GM12878 (cell line): Measurements from ENCODE around the gene ZBTB14. TPM values are rescaled to one million over a fixed set of nuclear protein-coding genes. Genes with fewer than 3 reads are reported as not detected.

Experiments
- ATF7 ChIP-seq: fragments of 450-650 bp; IDR thresholded peaks from 2 replicates; pipeline ENCODE4 v1.6.1; 2016; ENCODE audit warnings: low read depth, mild to moderate bottlenecking
- BACH1 ChIP-seq: fragments of 450-650 bp; IDR thresholded peaks from 2 replicates; pipeline ENCODE4 v1.6.1; 2017; ENCODE audit warnings: mild to moderate bottlenecking, borderline replicate concordance
- BHLHE40 ChIP-seq, 2 experiments: fragments of 450-650 bp in 1 of 2; IDR thresholded peaks; 2 replicates each; pipeline ENCODE4 v1.6.1; 2011 to 2017; ENCODE audit warnings: low read depth in 2 of 2, borderline replicate concordance in 1 of 2, improper control_type of control experiment in 1 of 2, low read length in 1 of 2, mild to moderate bottlenecking in 1 of 2
- DPF2 ChIP-seq: fragments of 450-650 bp; IDR thresholded peaks from 2 replicates; pipeline ENCODE4 v1.6.1; 2017; ENCODE audit warnings: mild to moderate bottlenecking
- EGR1 ChIP-seq, 2 experiments: IDR thresholded peaks; 1 replicate in 1 of 2; 2 replicates in 1 of 2; pipeline ENCODE4 v1.6.1; 2011 to 2012; ENCODE audit warnings: low read depth in 2 of 2, low read length in 2 of 2, borderline replicate concordance in 1 of 2, mild to moderate bottlenecking in 1 of 2, moderate library complexity in 1 of 2
- ESRRA ChIP-seq: IDR thresholded peaks from 2 replicates; pipeline ENCODE4 v1.6.1; 2012; ENCODE audit warnings: mild to moderate bottlenecking, low read length, improper control_type of control experiment
- KLF5 ChIP-seq: fragments of 450-650 bp; IDR thresholded peaks from 2 replicates; pipeline ENCODE4 v1.6.1; 2014; ENCODE audit warnings: mild to moderate bottlenecking; ENCODE audit not compliant: partially characterized antibody
- LARP7 ChIP-seq: fragments of 450-650 bp; IDR thresholded peaks from 2 replicates; pipeline ENCODE4 v1.6.1; 2017; ENCODE audit warnings: mild to moderate bottlenecking
- NBN ChIP-seq: fragments of 450-650 bp; IDR thresholded peaks from 2 replicates; pipeline ENCODE4 v1.6.1; 2016
- POU2F2 ChIP-seq: IDR thresholded peaks from 3 replicates; pipeline ENCODE4 v1.6.1; 2011; ENCODE audit warnings: low read depth, mild to moderate bottlenecking, low read length, borderline replicate concordance
- RUNX3 ChIP-seq: IDR thresholded peaks from 2 replicates; pipeline ENCODE4 v1.6.1; 2012; ENCODE audit warnings: low read length, inconsistent platforms
- SMC3 ChIP-seq: IDR thresholded peaks from 2 replicates; pipeline ENCODE4 v1.6.1; 2011; ENCODE audit warnings: low read length, improper control_type of control experiment, borderline replicate concordance
- TARDBP ChIP-seq: IDR thresholded peaks from 2 replicates; pipeline ENCODE4 v1.6.1; 2016; ENCODE audit warnings: borderline replicate concordance
- polyA plus RNA-seq, 11 experiments: library from polyadenylated mRNA; depleted of rRNA in 4 of 11; unstranded in 6 of 11; stranded (reverse) in 5 of 11; fragments of >200 nt; fragmentation: Nextera tagmentation in 4 of 11; fragmentation: Illumina TruSeq in 1 of 11; extraction: Ambion mirVana in 4 of 11; extraction: Trizol in 1 of 11; gene quantifications; 1 replicate in 1 of 11; 2 replicates in 10 of 11; pipeline versions ENCODE4 v1.2.1 to v1.2.3, GENCODE V29; 2011 to 2016; ENCODE audit warnings: inconsistent platforms in 2 of 11, missing spikeins in 2 of 11, low read depth in 1 of 11
- total RNA-seq, 4 experiments: library from RNA; depleted of rRNA in 3 of 4; stranded (reverse); fragments of >200 nt in 3 of 4; fragmentation: Illumina TruSeq in 1 of 4; extraction: Trizol in 1 of 4; gene quantifications; 2 replicates each; pipeline versions ENCODE4 v1.2.1 to v1.2.3, GENCODE V29; 2013 to 2021
- TF ChIP-seq, protein P1 (sequence below): IDR thresholded peaks from 2 replicates; pipeline ENCODE4 v1.6.1; 2012; ENCODE audit warnings: low read depth, low read length, improper control_type of control experiment
- TF ChIP-seq, protein P2 (sequence below): fragments of 450-650 bp; conservative IDR thresholded peaks from 2 replicates; pipeline ENCODE4 v1.6.1; 2017; ENCODE audit warnings: mild to moderate bottlenecking, moderate library complexity

ZBTB14 gene
- total and polyA plus RNA-seq, 10 of the 15 experiments (the other 5 are each of a cell fraction or from before 2014, with no cell fraction given) = 4.4 to 21.2 (median 11.1) TPM

DNA sequence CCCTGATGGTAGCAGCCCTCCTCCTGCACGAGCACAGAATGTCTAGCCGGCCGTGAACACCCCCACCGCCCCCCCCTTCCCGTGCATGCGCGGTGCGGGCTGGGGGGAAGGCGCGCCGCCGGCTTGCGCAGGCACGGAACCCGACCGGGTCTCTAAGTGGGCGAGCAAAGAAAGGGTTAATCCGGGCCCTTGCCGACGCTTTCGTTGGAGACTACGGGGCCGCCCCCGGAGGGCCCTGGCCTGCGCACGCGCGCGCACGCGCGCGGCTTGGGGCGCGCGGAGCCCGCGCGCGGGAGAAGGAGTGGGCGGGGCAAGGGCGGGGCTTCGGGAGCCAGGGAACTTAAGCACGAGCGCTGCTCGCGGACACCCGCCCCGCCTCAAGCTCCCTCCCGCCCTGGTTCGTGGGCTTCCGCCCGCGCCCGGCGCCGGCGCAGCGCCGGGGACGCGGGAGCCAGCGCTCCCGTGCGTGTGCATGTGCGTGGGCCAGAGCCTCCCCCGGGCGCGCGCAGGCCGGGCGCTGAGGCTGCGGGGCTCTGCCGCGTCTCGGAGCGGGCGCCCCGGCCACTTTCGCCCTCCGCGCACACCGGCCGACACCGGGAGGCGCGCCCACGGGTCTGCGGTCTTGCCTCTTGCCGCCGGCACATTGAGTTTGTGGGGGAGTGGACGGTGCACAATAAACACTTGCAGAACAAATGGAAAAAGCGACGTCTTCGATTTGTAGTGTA is 617 bp upstream of the ZBTB14 start (continued):
- TF ChIP-seq, protein P1, sequence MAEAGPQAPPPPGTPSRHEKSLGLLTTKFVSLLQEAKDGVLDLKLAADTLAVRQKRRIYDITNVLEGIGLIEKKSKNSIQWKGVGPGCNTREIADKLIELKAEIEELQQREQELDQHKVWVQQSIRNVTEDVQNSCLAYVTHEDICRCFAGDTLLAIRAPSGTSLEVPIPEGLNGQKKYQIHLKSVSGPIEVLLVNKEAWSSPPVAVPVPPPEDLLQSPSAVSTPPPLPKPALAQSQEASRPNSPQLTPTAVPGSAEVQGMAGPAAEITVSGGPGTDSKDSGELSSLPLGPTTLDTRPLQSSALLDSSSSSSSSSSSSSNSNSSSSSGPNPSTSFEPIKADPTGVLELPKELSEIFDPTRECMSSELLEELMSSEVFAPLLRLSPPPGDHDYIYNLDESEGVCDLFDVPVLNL = peak; percentile 39
- TF ChIP-seq BHLHE40 (IDR thresholded peaks at IDR 0.05; ENCODE audit: borderline replicate concordance in 1 of 2, low read depth in 2 of 2, low read length in 1 of 2) (peak; percentile 53 to 90; a peak in 3 of 4 replicates), RUNX3 (peak; percentile 28; the same call in 1 of the 2 replicates), SMC3 (no peak), BACH1 (peak; percentile 74; the same call in 1 of the 2 replicates), NBN (peak; percentile 26; the same call in 1 of the 2 replicates), EGR1 (IDR thresholded peaks at IDR 0.05; ENCODE audit: borderline replicate concordance in 1 of 2, low read depth in 2 of 2, low read length in 2 of 2) (peak in 1 of 2 experiments; percentile 66; a peak in 2 of 3 replicates), ESRRA (peak; percentile 39; the same call in 1 of the 2 replicates), ATF7 (no peak), TARDBP (0 out of 2 replicates have a peak, but pooled peaks have one; percentile 31), DPF2 (peak; percentile 73), LARP7 (peak; percentile 60; the same call in 1 of the 2 replicates), KLF5 (peak; percentile 14), POU2F2 (peak; percentile 7; the same call in 1 of the 3 replicates)
- TF ChIP-seq, protein P2, sequence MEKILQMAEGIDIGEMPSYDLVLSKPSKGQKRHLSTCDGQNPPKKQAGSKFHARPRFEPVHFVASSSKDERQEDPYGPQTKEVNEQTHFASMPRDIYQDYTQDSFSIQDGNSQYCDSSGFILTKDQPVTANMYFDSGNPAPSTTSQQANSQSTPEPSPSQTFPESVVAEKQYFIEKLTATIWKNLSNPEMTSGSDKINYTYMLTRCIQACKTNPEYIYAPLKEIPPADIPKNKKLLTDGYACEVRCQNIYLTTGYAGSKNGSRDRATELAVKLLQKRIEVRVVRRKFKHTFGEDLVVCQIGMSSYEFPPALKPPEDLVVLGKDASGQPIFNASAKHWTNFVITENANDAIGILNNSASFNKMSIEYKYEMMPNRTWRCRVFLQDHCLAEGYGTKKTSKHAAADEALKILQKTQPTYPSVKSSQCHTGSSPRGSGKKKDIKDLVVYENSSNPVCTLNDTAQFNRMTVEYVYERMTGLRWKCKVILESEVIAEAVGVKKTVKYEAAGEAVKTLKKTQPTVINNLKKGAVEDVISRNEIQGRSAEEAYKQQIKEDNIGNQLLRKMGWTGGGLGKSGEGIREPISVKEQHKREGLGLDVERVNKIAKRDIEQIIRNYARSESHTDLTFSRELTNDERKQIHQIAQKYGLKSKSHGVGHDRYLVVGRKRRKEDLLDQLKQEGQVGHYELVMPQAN = 0 out of 2 replicates have a peak, but pooled peaks have one; percentile 32
